ENCODE measurements around the gene ING5. TPM values are rescaled to one million over a fixed set of nuclear protein-coding genes. Genes with fewer than 3 reads are reported as not detected.
A peak's percentile ranks its signal among the peaks of the same experiment; 100 is the strongest.

The ING5 gene
- total RNA-seq, 3 donors from 2014 or later, result 24.6 to 52.3 (median 35.1) TPM

DNA sequence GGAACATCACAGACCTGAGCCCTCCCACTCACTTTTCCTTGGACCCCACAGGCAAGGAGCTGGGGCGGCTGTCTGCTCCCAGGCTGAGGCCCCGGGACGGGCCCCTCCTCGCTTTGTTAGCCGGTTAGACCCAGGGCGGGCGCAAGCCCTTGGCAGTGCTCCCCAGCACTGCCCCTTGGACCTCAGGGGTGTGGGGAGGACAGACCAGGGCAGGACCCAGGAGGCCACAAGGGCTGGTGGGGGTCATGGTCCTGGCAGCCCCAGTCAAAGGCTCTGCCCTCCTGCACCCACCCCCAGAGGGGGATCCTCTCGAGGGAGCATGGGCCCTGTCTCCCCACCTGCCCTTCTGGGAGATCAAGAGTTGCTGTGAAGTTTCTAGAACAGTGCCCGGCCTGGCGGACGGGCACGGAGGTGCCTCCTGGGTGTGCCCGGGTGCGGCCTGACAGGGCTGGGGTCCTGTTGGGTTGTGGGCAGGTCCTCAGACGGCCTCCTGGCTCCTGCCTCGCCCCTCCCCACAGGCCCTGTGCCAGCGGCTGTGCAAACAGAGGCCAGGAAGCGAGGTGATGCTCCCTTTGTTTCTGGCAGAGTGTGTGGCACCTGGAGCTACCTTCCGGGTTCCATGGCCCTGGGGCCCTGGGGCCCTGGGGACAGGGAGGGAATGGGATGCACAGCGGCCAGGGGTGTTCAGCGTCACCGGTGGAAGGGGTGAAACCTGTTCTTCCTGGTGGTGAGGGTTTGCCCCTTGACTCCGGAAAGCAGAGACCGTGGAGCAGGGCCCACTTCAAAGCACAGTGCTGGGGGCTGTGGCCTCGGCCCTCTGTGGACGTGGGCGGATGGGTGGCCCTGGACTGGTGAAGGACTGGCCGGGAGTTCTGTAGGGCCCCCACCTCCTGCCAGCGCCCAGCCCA, 71.9 kb downstream of the ING5 start:
- Histone ChIP-seq H3K9me3 (no peaks in the 10 kb centered on the region), H3K4me3 (no peak overlapping the region), H3K4me1 (ENCODE audit: low read depth) (peaks cover 24% of the 10 kb centered on the region), H3K36me3 (ENCODE audit: low read depth) (no peaks in the 10 kb centered on the region)
- TF ChIP-seq, protein P1, sequence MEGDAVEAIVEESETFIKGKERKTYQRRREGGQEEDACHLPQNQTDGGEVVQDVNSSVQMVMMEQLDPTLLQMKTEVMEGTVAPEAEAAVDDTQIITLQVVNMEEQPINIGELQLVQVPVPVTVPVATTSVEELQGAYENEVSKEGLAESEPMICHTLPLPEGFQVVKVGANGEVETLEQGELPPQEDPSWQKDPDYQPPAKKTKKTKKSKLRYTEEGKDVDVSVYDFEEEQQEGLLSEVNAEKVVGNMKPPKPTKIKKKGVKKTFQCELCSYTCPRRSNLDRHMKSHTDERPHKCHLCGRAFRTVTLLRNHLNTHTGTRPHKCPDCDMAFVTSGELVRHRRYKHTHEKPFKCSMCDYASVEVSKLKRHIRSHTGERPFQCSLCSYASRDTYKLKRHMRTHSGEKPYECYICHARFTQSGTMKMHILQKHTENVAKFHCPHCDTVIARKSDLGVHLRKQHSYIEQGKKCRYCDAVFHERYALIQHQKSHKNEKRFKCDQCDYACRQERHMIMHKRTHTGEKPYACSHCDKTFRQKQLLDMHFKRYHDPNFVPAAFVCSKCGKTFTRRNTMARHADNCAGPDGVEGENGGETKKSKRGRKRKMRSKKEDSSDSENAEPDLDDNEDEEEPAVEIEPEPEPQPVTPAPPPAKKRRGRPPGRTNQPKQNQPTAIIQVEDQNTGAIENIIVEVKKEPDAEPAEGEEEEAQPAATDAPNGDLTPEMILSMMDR (IDR thresholded peaks at IDR 0.05), result no peak
- ATAC-seq (peak; percentile 67), DNase-seq (peak; percentile 88 to 93 (median 92))
- intact Hi-C loops (cut with DNase I, micrococcal nuclease), result no loop called here

DNA sequence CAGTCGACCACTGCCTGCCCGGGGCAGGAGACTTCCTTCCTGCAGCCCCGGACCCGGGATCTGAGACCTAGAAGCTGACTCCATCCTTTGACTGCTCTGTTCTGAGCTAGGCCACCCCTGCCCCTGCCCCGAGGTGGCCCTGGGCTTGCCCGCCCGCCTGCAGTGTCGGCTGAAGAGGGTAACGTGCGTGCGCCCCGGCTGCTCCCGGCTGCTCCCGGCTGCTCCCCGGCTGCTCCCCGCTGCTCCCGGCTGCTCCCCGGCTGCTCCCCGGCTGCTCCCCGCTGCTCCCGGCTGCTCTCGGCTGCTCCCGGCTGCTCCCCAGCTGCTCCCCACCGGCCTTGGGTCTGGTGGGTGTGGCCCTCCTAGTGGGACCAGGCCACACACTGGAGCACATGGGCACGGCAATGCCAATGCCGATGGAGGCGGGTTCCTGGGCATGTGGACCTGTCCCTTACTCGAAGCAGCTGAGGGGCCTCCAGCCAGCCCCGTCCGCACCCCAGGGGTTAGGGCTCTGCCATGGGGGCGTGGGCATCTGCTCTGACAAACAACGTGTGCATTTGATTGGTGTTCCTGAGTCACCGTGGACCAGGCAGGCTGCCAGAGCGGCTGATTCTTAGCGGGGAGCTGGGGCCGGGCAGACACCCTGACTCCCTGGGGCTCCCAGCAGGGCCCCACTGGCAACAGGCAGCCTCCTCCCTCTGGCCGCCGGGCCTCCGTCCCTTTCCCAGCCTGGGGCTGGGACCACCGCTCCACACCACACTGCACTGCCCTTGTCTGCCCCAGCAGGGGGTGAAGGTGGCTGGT, 72.8 kb downstream of the ING5 start:
- peak; percentile 76 to 88 (median 86) for DNase-seq
- peaks cover 24% of the 10 kb centered on the region for H3K4me1 ChIP-seq (ENCODE audit: low read depth)
- no peak overlapping the region for H3K4me3 ChIP-seq
- TF ChIP-seq, protein P1 (IDR thresholded peaks at IDR 0.05), result no peak
- no peaks in the 10 kb centered on the region for H3K36me3 ChIP-seq (ENCODE audit: low read depth)
- intact Hi-C loops (cut with DNase I, micrococcal nuclease), result no loop called here
- peak; percentile 49 for ATAC-seq
- H3K9me3 ChIP-seq, result no peaks in the 10 kb centered on the region

DNA sequence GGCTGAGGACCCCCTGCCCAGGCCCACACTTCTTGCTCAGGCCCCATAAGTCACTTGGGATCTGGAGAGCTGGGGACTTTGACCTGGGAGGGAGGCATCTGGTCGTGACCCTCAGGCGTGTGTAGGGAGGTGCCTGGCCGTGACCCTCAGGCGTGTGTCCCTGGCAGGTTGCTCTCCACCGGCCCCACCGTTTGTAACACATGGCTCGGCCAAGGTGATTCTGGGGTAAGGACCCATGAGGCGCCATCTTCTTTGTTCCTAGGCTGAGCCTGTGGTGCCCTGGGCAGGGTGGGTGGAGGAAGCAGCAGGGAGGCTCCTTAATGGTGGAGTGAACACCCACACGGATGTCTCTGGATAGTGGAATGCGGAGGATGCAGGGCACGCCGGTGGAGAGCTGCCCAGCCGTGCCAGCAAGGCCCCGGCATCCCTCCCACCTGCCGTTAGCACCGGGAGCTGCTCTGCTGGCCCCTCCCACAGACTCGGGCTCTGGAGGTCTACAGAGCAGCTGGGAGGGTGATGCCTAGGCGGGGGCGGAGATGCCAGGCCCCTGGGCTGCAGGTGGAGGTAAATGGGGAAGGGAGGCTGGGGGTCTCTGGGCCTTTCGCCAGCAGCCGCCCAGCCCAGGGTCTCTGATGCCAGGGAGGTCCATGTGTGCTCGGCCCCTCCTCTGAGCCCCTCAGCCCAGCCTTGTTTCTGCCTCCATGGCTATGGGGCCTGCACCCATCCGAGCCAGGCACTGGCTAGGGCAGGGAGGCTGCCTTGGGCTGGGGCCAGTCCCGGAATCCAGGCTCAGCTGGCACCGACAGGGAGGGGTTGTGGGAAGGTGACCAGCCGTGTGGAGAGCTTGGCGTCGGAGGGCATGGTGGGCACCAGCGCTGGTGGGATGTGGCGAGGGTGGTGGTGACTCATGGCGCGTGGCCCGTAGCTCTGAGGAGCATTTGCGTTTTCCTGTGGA, 73.7 kb downstream of the ING5 start:
- ATAC-seq, result peak; percentile 4
- Histone ChIP-seq H3K9me3 (no peaks in the 10 kb centered on the region), H3K36me3 (ENCODE audit: low read depth) (no peaks in the 10 kb centered on the region), H3K4me3 (no peak overlapping the region), H3K4me1 (ENCODE audit: low read depth) (peaks cover 24% of the 10 kb centered on the region)
- DNase-seq, result peak; percentile 52 to 67 (median 62)
- intact Hi-C loops (cut with DNase I, micrococcal nuclease), result no loop called here
- TF ChIP-seq, protein P1 (IDR thresholded peaks at IDR 0.05), result no peak

DNA sequence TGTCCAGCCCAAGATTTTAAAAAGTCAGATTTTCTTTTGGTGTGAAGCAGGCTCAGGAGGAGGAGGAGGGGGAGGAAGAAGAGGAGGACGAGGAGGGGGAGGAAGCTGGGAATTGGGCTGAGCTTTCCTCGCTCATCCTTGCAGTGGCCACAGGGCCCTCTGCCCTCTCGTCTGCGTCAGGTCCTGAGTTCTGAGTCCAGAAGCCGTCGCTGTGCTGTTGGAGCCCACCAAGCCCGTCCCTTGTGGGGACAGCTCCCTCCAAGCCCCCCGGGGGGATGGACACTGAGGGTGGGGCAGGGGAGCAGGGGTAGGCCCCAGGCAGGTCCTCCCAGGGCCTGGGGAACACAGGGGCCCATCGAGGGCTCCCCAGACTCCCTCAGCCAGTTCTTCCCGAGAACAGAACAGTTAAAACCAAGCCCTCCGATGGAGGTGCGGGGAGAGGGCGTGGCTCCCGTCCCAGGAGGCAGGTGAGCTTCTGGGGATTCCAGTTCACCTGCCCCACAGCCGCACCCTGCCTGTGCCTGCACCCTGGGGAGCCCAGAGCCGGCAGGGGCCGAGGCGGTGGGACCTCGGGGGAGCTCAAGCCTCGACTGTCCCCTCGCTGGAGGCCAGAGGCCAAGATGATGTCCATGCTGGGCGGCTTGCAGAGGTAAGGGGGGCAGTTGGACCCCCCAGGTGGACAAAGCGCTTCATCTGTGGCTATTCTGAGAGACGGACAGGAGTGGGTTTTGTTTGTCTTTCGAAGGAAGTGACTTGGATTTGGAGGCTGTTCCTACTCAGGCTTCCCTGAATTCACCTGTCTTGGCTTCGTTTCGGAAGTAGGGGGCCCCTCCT, 74.7 kb downstream of the ING5 start, which contains the start of gene GAL3ST2:
Gene GAL3ST2, plus strand, starts transcription at position 487 of the 834 bp plus-strand sequence. Its CDS starts 134 bp downstream, at position 621.
- intact Hi-C loops (cut with DNase I, micrococcal nuclease), result no loop called here
- no peaks in the 10 kb centered on the region for H3K36me3 ChIP-seq (ENCODE audit: low read depth)
- TF ChIP-seq, protein P1 (IDR thresholded peaks at IDR 0.05), result no peak
- no peaks in the 10 kb centered on the region for H3K9me3 ChIP-seq
- ATAC-seq, result peak; percentile 53
- peaks cover 24% of the 10 kb centered on the region for H3K4me1 ChIP-seq (ENCODE audit: low read depth)
- peak; percentile 81 to 87 (median 82) for DNase-seq
- peak within 1 kb of the TSS; percentile 23 for H3K4me3 ChIP-seq
